Retina (tissue), 1 donor: Measurements from ENCODE around the gene PIM3.
"Not testable (repeated sequence)": the region's sequence is repeated elsewhere in the genome, so short reads cannot be mapped to it uniquely, and the experiment has no call there.

Experiments used
- DNase-seq: peaks from one replicate; pipeline ENCODE4 v3.0.0-alpha.2; 2016

Gene PIM3

GRCh38 chr22:49943771-49944398 lies 16.7 kb upstream of the PIM3 start:
- DNase-seq: no peak

- no peak for DNase-seq
Measured at GRCh38 chr22:49944399-49944891, 16.1 kb upstream of the PIM3 start.

- not testable (repeated sequence) for DNase-seq
Measured at GRCh38 chr22:49945042-49945794, 15.4 kb upstream of the PIM3 start.

GRCh38 chr22:49946612-49947295 lies 13.8 kb upstream of the PIM3 start:
- no peak for DNase-seq

GRCh38 chr22:49947296-49947622 lies 13.3 kb upstream of the PIM3 start:
- DNase-seq: no peak

- no peak for DNase-seq
Measured at GRCh38 chr22:49948116-49948957, 12.2 kb upstream of the PIM3 start.

- DNase-seq: no peak
Measured at GRCh38 chr22:49948958-49949913, 11.3 kb upstream of the PIM3 start.

GRCh38 chr22:49949914-49950292 lies 10.7 kb upstream of the PIM3 start:
- no peak for DNase-seq

- DNase-seq: no peak
Measured at GRCh38 chr22:49950396-49950994, 10.1 kb upstream of the PIM3 start.

- no peak for DNase-seq
Measured at GRCh38 chr22:49951000-49951677, 9.4 kb upstream of the PIM3 start.

GRCh38 chr22:49951678-49951985 lies 8.9 kb upstream of the PIM3 start:
- DNase-seq: no peak

- DNase-seq: no peak
Measured at GRCh38 chr22:49951986-49952896, 8.3 kb upstream of the PIM3 start.

GRCh38 chr22:49953027-49953679 lies 7.4 kb upstream of the PIM3 start:
- DNase-seq: no peak

GRCh38 chr22:49953680-49954344 lies 6.8 kb upstream of the PIM3 start:
- no peak for DNase-seq

GRCh38 chr22:49954354-49954753 lies 6.2 kb upstream of the PIM3 start:
- no peak for DNase-seq

GRCh38 chr22:49954991-49955580 lies 5.5 kb upstream of the PIM3 start:
- DNase-seq: no peak

GRCh38 chr22:49955581-49956417 lies 4.8 kb upstream of the PIM3 start:
- DNase-seq: no peak

- no peak for DNase-seq
Measured at GRCh38 chr22:49956418-49956770, 4.2 kb upstream of the PIM3 start.
